CMK (cell line): ENCODE data around the gene SH2D3A.
A peak's percentile ranks its signal among the peaks of the same experiment; 100 is the strongest.
"Not testable (repeated sequence)": the region's sequence is repeated elsewhere in the genome, so short reads cannot be mapped to it uniquely, and the experiment has no call there.

ENCODE experiments used
- DNase-seq: peaks from one replicate; pipeline ENCODE4 v3.0.0-alpha.2; 2010; ENCODE audit warnings: low read depth

SH2D3A gene

DNA sequence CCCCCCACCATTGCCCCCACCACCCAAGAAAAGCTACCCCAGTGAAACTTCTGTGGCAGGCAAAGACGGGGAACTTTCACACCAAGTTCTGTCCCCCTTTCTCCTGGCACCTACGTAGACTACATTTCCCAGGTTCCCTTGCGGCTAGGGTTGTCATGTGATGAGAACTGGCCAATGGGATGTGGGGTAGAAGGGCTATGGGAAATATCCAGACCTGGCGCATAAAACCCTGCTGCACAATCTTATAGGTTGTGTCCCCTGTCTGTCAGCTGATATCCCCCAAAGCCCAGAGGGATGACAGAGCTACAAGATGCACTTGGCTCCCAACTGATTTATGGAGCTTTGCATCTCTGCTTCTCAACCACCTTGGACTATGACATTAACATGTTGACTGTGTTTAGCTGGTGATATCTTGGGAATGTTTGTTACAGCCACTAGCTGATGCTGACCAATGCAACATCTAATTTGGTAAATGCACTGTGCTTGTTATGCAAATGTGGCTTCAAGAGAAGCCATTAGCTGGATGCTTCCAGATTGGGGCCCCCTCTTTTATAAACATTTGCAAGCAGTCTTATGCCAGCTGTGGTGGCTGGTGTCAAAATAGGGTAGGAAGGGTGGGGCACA lies 6.1 kb downstream of the SH2D3A start:
- DNase-seq: no peak

GRCh38 chr19:6760606-6761005 lies 6.6 kb downstream of the SH2D3A start:
- no peak for DNase-seq

GRCh38 chr19:6754653-6755463 lies 12.4 kb downstream of the SH2D3A start:
- no peak for DNase-seq

DNA sequence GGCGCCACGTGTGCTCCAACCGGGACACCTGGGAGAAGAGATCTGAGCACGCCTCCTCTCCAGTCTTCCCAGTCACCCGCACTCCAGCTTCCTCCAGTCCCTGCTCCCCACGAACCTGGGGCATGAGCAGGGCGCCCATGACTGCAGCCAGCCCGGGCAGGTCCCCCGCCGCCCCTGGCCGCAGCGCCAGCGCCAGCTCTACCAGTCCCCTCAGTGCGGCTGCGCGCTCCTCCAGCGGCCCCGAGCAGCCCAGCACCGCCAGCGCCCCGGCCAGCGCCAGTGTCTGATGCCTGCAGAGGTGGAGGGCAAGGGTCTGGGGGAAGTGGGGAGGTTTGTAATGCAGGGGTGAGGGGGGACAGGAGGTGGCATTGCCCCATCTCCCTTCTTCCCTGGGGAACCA lies 13.1 kb downstream of the SH2D3A start:
- no peak for DNase-seq

GRCh38 chr19:6753178-6754031 lies 13.8 kb downstream of the SH2D3A start:
- DNase-seq: peak; percentile 92

GRCh38 chr19:6752256-6753177 lies 14.7 kb downstream of the SH2D3A start:
- no peak for DNase-seq

DNA sequence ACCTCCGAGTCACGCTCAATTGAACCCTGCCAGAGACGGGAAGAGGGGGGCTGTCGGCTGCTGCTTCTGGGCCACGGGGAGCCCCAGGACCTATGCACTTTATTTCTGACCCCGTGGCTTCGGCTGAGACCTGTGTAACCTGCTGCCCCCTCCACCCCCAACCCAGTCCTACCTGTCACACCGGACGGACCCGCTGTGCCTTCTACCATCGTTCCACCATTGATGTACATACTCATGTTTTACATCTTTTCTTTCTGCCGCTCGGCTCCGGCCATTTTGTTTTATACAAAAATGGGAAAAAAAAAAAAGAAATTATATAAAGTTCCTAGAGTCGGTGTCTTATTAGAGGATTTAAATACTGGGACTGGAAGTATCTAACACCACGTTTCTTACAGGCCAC lies 16.0 kb downstream of the SH2D3A start:
- DNase-seq: no peak

- no peak for DNase-seq
Observed at GRCh38 chr19:6750062-6750461, 17.2 kb downstream of the SH2D3A start.

DNA sequence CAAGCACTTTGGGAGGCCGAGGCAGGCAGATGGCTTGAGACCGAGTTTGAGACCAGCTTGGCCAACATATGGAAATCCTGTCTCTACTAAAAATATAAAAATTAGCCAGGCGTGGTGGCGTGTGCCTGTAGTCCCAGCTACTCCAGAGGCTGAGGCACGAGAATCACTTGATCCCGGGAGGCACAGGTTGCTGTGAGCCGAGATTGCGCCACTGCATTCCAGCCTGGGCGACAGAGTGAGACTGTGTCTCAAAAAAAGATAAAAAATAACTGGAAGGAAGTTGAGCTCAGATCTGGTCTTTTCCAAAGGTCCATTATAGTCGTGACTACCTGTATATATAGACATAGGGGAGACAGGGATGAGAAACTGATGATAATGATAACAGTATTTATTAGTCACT lies 18.7 kb downstream of the SH2D3A start:
- DNase-seq: not testable (repeated sequence)

GRCh38 chr19:6745965-6746364 lies 21.3 kb downstream of the SH2D3A start:
- DNase-seq: no peak

DNA sequence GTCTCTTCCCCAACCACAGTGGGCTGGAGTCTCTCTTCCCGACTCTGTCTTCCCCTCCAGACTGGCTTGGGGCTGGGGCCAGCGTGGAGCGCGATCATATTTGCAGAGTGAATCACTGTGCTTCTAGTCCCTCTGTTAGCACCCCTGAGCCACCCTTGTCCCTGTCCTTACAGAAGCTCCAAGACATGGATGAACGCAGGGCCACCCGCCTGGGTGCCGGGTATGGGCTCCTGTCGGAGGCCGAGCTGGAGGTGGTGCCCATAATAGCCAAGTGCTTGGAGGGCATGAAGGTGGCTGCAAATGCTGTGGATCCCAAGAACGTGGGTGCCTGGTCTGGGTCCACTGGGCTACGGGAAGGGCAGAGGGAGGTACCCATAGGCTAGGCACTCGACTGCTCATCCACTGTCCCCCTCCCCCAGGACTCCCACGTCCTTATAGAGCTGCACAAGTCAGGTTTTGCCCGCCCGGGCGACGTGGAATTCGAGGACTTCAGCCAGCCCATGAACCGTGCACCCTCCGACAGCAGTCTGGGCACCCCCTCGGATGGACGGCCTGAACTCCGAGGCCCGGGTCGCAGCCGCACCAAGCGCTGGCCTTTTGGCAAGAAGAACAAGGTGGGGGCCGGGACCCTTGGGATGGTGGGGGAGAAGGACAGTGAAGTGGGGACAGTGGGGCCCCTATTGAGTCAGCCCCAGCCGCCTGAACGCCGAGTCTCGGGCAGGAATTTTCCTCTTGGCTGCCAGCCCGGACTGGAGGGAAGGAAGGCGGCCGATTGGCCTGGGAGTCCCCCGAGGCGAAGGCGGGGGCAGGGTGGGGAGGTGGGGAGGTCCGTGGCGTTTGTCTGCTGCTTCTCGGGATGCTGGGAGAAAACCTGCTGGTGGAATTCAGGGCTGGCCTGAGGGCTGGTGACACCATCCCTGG lies 22.6 kb downstream of the SH2D3A start:
- DNase-seq: no peak

GRCh38 chr19:6743714-6744380 lies 23.4 kb downstream of the SH2D3A start:
- no peak for DNase-seq

DNA sequence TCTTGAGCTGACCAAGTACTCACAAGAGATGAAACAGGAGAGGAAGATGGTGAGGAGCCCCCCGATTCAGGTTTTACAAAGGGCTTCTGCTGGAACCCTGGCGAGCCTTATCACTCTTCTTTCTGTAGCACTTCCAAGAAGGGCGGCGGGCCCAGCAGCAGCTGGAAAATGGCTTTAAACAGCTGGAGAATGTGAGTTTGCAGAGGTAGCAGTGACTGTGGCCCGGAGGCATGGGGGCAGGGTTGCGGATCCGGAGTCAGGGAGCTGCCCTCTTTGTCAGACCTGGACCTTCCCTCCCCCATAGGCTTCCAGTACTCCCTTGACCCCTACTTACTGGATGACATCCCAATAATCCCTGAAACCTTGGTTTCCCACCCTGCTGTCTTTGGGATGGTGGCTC lies 24.2 kb downstream of the SH2D3A start:
- DNase-seq: no peak

- no peak for DNase-seq
Observed at GRCh38 chr19:6740589-6741343, 26.5 kb downstream of the SH2D3A start.

DNA sequence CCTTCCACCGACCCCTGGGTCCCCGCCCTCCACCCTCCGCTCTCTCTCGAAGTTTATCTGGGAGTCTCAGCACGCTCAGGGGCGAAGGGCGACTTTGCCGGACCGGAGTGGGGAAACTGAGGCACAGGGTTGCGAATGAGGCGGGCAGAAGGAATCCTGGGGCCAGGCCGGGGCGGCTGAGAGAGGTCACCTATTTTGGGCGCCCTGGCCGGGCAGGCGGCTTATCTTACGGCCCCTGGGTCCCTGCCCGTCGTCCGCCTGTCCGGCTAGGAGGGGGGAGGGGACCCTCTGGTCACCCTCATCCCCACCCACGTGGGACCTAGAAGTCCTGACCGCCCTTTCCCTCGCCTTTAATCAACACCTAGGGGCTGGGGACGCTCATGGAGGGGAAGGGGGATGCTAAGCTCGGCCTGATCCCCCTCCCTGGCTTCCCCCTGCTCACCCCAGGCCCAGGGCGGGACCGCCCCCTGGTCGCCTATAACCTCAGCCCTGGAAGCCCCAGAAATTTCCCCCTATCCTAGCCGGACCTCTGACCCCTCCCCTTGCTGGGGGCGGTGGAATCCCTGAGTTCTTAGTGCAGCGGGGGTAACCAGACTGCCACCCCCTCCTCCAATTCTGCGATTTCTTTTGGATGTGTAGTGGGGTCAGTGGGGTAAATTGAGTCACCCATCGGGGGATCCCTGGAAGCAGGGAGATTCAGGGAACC lies 27.2 kb downstream of the SH2D3A start:
- no peak for DNase-seq

DNA sequence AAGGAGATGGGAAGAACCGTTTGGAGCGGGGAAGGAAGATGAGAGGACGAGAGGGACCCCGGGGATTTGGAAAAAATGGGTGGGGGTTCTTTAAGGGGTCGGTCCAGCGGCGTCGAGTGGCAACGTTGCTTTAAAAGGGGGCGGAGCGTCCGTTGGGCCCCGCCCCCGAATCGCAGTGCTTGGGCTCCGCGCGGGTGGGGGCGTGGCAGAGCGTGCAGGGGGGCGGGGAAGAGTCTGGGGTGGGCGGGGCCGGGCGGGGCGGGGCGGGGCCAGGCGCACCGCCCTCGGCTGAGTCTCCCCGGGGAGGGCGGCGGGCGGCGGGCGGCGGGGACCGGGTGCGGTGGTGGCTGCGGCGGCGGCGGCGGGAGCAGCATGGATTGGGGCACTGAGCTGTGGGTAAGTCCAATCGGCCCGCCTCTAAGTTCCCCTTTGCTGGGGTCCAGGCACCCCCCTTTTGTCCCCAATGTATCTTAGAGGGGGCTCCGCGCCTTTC lies 27.8 kb downstream of the SH2D3A start, which contains the start of gene TRIP10:
Gene TRIP10, plus strand, starts transcription at position 291 of the 493 bp plus-strand sequence. Its CDS starts 82 bp downstream, at position 373.
- no peak for DNase-seq

DNA sequence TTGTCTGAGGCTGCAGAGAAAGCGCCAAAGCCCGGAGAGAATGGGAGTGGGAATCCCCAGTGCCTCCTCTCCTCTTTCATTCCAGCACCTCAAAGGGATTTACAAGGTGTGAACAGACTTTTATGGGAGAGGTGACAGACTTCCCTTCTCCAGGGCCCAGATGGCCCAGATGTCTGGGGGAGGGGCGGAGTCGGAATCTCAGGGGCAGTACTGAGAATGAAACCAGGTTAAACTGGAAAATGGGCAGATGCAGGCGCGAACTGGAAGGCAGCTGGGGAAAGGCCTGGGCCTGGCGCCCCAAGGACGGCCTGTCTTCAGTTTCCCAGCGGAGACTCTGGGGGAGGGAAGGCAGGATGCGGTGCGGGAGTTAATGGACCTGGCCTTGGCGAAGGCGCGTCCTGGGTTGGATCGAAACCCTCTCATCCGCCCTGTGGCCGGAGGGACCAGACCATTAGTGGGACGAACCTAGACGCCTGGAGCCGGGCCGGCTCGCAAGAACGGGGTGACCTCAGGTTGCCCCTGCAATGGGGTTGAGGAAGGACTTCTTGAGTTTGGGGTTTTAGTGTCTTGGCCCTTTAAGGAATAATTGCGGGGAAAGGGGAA lies 28.3 kb downstream of the SH2D3A start:
- no peak for DNase-seq
